ENCODE results near the gene INMT. TPM values are rescaled to one million over a fixed set of nuclear protein-coding genes. Genes with fewer than 3 reads are reported as not detected.

Gene INMT
- total RNA-seq, 1 donor from 2014 or later: 0.09 TPM

DNA sequence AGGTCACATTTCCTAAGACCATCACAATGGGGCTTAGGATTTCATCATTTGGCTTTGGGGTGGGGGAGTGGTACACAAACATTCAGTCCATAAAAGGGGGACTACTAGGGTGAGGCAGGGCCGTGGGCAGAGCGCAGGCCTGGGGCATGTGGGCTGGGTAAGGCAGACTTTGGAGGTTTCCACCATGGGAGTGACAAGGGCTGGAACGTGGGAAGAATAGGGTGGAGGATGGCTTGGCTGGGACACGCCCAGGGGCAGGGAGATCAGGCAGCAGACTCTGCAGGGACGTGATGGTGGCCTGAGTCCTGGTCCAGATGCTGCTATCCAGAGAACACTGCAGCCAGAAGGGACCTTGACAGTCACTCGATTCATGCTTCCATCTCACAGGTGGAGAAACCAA, 45.0 kb upstream of the INMT start:
- Histone ChIP-seq H3K9me3 (ENCODE audit: insufficient read depth, low read depth, low read length) (no peaks in the 10 kb centered on the region), H3K4me1 (ENCODE audit: insufficient read depth, low read length) (no peaks in the 10 kb centered on the region), H3K4me2 (ENCODE audit: low read length) (no peak overlapping the region), H3K27me3 (ENCODE audit: insufficient read depth, low read length) (peaks cover 4% of the 10 kb centered on the region), H3K36me3 (ENCODE audit: insufficient read depth, low read length) (no peaks in the 10 kb centered on the region), H4K20me1 (ENCODE audit: insufficient read depth, low read length) (no peaks in the 10 kb centered on the region), H3K9ac (ENCODE audit: low read length) (no peak overlapping the region), H2AFZ (ENCODE audit: low read depth, low read length) (no peak overlapping the region), H3K4me3 (ENCODE audit: insufficient read depth, low read depth, low read length) (no peak overlapping the region), H3K79me2 (ENCODE audit: insufficient read depth, low read length) (no peaks in the 10 kb centered on the region), H3K27ac (ENCODE audit: low read depth, low read length) (no peak overlapping the region)
- no peak for TF ChIP-seq EZH2 (IDR thresholded peaks at IDR 0.05; ENCODE audit: insufficient read depth, low read length)
- TF ChIP-seq, protein P1, sequence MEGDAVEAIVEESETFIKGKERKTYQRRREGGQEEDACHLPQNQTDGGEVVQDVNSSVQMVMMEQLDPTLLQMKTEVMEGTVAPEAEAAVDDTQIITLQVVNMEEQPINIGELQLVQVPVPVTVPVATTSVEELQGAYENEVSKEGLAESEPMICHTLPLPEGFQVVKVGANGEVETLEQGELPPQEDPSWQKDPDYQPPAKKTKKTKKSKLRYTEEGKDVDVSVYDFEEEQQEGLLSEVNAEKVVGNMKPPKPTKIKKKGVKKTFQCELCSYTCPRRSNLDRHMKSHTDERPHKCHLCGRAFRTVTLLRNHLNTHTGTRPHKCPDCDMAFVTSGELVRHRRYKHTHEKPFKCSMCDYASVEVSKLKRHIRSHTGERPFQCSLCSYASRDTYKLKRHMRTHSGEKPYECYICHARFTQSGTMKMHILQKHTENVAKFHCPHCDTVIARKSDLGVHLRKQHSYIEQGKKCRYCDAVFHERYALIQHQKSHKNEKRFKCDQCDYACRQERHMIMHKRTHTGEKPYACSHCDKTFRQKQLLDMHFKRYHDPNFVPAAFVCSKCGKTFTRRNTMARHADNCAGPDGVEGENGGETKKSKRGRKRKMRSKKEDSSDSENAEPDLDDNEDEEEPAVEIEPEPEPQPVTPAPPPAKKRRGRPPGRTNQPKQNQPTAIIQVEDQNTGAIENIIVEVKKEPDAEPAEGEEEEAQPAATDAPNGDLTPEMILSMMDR (IDR thresholded peaks at IDR 0.05; ENCODE audit: insufficient read depth, low read depth, low read length): no peak
- no peaks in the 10 kb centered on the region for H3K36me3 Mint-ChIP-seq (ENCODE audit: low read depth, unreplicated experiment)
- no peak for DNase-seq (ENCODE audit: low read depth)
- H3K4me1 Mint-ChIP-seq (ENCODE audit: low read depth, unreplicated experiment): no peaks in the 10 kb centered on the region
- no peak overlapping the region for H3K4me3 Mint-ChIP-seq (ENCODE audit: unreplicated experiment)
- FAIRE-seq: no peak
- peaks cover 10% of the 10 kb centered on the region for H3K9me3 Mint-ChIP-seq (ENCODE audit: unreplicated experiment)
- peaks cover 50% of the 10 kb centered on the region for H3K27me3 Mint-ChIP-seq (ENCODE audit: low read depth, unreplicated experiment)
- H3K27ac Mint-ChIP-seq (ENCODE audit: unreplicated experiment): no peak overlapping the region

DNA sequence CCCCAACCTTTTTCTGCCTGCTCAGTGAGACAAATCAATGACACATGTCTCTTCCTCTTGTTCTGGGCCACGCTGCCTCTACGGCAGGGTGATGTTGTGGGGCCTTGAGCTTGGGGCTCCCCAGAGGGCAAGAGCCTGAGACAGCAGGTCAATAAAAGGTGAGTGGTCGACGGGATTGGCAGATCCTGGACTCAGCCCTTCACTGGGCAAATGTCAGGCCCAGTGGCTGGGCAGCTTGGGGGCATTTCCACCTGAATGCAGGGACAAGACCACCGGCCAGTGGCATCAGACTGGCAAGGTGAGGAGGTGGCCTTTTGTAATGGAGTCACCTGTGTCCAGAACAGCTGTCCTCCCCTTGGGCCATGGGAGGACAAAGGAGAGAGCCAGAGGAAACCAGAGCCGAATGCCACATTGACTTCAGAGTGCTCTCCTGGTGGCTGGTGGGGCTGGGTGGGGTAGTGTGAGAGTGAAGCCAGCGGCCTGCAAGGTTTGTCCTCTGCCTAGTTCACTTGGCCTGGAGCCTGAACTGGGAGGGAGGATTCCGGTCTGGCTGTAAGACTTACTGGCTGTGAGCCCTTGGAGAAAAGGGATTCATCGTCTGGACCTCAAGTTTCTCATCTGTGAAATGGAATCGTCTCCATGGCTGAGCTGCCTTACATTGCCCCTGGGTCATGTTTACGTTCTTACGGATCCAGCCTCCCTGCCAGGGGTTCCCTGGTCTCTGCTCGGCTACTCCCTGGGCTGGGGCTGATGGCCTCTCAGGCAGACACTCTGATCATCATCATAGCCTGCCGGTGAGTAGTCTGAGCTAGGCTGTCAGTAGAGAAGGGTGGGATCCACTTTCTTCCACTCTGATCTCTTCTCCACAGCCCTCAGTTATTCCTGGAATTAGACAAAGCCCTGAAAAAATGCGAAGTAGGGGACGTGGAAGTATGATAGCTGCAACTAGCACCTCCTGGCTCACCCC, 44.3 kb upstream of the INMT start:
- Histone ChIP-seq H3K9me3 (ENCODE audit: insufficient read depth, low read depth, low read length) (no peaks in the 10 kb centered on the region), H3K4me3 (ENCODE audit: insufficient read depth, low read depth, low read length) (no peak overlapping the region), H3K4me2 (ENCODE audit: low read length) (no peak overlapping the region), H4K20me1 (ENCODE audit: insufficient read depth, low read length) (no peaks in the 10 kb centered on the region), H3K9ac (ENCODE audit: low read length) (no peak overlapping the region), H3K4me1 (ENCODE audit: insufficient read depth, low read length) (no peaks in the 10 kb centered on the region), H3K79me2 (ENCODE audit: insufficient read depth, low read length) (no peaks in the 10 kb centered on the region), H2AFZ (ENCODE audit: low read depth, low read length) (no peak overlapping the region), H3K27ac (ENCODE audit: low read depth, low read length) (no peak overlapping the region), H3K27me3 (ENCODE audit: insufficient read depth, low read length) (peaks cover 4% of the 10 kb centered on the region), H3K36me3 (ENCODE audit: insufficient read depth, low read length) (no peaks in the 10 kb centered on the region)
- H3K27me3 Mint-ChIP-seq (ENCODE audit: low read depth, unreplicated experiment): peaks cover 44% of the 10 kb centered on the region
- DNase-seq (ENCODE audit: low read depth) (no peak), FAIRE-seq (no peak)
- no peaks in the 10 kb centered on the region for H3K36me3 Mint-ChIP-seq (ENCODE audit: low read depth, unreplicated experiment)
- no peak overlapping the region for H3K27ac Mint-ChIP-seq (ENCODE audit: unreplicated experiment)
- H3K9me3 Mint-ChIP-seq (ENCODE audit: unreplicated experiment): peaks cover 10% of the 10 kb centered on the region
- TF ChIP-seq EZH2 (IDR thresholded peaks at IDR 0.05; ENCODE audit: insufficient read depth, low read length): no peak
- TF ChIP-seq, protein P1 (IDR thresholded peaks at IDR 0.05; ENCODE audit: insufficient read depth, low read depth, low read length): no peak
- H3K4me3 Mint-ChIP-seq (ENCODE audit: unreplicated experiment): no peak overlapping the region
- H3K4me1 Mint-ChIP-seq (ENCODE audit: low read depth, unreplicated experiment): no peaks in the 10 kb centered on the region

DNA sequence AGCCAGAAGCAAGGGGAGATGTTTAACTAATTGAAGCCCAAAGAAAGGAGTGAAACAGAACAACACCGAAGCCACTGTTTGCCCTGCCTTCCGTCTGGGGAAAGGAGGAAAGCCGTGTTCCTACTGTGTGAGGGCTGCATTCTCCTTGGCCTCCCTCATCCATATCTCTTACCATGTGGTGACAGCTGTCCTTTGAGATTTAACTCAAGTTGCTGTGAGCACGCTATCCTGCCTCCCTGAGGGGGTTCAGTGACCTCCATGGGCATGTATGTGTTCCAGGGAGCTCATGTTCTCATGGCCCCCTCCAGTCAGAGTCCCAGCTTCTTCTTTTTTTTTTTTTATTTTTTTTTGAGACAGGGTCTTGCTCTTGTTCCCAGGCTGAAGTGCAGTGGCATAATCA, 43.5 kb upstream of the INMT start:
- no peaks in the 10 kb centered on the region for H3K4me1 Mint-ChIP-seq (ENCODE audit: low read depth, unreplicated experiment)
- H3K4me3 ChIP-seq (ENCODE audit: insufficient read depth, low read depth, low read length): no peak overlapping the region
- H3K27ac ChIP-seq (ENCODE audit: low read depth, low read length): no peak overlapping the region
- H3K27ac Mint-ChIP-seq (ENCODE audit: unreplicated experiment): no peak overlapping the region
- no peak overlapping the region for H2AFZ ChIP-seq (ENCODE audit: low read depth, low read length)
- H3K9ac ChIP-seq (ENCODE audit: low read length): no peak overlapping the region
- H4K20me1 ChIP-seq (ENCODE audit: insufficient read depth, low read length): no peaks in the 10 kb centered on the region
- H3K36me3 Mint-ChIP-seq (ENCODE audit: low read depth, unreplicated experiment): no peaks in the 10 kb centered on the region
- H3K36me3 ChIP-seq (ENCODE audit: insufficient read depth, low read length): no peaks in the 10 kb centered on the region
- DNase-seq (ENCODE audit: low read depth): no peak
- H3K27me3 ChIP-seq (ENCODE audit: insufficient read depth, low read length): peaks cover 4% of the 10 kb centered on the region
- TF ChIP-seq, protein P1 (IDR thresholded peaks at IDR 0.05; ENCODE audit: insufficient read depth, low read depth, low read length): no peak
- TF ChIP-seq EZH2 (IDR thresholded peaks at IDR 0.05; ENCODE audit: insufficient read depth, low read length): no peak
- H3K79me2 ChIP-seq (ENCODE audit: insufficient read depth, low read length): no peaks in the 10 kb centered on the region
- peaks cover 10% of the 10 kb centered on the region for H3K9me3 Mint-ChIP-seq (ENCODE audit: unreplicated experiment)
- no peak overlapping the region for H3K4me3 Mint-ChIP-seq (ENCODE audit: unreplicated experiment)
- FAIRE-seq: no peak
- no peak overlapping the region for H3K4me2 ChIP-seq (ENCODE audit: low read length)
- H3K9me3 ChIP-seq (ENCODE audit: insufficient read depth, low read depth, low read length): no peaks in the 10 kb centered on the region
- H3K27me3 Mint-ChIP-seq (ENCODE audit: low read depth, unreplicated experiment): peaks cover 36% of the 10 kb centered on the region
- no peaks in the 10 kb centered on the region for H3K4me1 ChIP-seq (ENCODE audit: insufficient read depth, low read length)

Measured in astrocyte (in vitro differentiated cells and primary cell).